DND-41 (cell line): ENCODE measurements around the gene C13orf46.

Experiments
- CTCF ChIP-seq: IDR thresholded peaks from 2 replicates; pipeline ENCODE4 v1.5.1; 2012; ENCODE audit warnings: borderline replicate concordance, low read length, moderate library complexity, mild to moderate bottlenecking; ENCODE audit not compliant: poor library complexity, severe bottlenecking; ENCODE audit errors: extremely low read depth
- EZH2 ChIP-seq: IDR thresholded peaks from 3 replicates; pipeline ENCODE4 v1.6.1; 2012; ENCODE audit warnings: borderline replicate concordance, low read depth, mild to moderate bottlenecking, moderate library complexity, low read length, inconsistent platforms; ENCODE audit not compliant: severe bottlenecking

GRCh38 chr13:113991676-113992179 lies 17.9 kb upstream of the C13orf46 start:
- TF ChIP-seq EZH2 (no peak), CTCF (no peak)
